HCEC 1CT (cell line): ENCODE measurements around the gene TTLL8.

Experiments
- DNase-seq: peaks from one replicate; pipeline ENCODE4 v3.0.0-alpha.2; 2017

TTLL8 gene

DNA sequence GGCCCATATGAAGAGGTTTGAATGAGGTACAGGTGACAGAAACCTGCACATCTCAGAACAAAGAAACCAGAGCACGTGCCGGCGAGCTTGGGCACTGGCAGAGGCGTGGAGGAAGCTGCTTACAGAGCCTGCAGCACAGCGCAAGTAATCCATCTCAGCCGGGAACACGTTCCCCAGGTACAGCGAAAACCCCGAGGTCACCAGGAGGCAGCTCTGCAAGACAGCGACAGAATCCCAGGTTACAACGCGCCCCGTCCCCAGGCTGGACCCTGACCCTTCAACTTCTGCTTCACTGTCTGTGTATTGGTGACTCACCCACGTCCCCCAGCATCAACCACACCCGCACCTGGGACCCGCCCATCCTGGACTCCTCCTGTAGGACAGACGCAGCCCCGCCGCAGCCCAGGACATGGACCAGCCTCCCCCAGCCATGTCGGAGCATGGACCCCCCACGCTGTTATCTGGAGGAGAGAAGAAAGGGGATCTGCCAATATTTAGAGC is 24.9 kb upstream of the TTLL8 start:
- DNase-seq = no peak

DNA sequence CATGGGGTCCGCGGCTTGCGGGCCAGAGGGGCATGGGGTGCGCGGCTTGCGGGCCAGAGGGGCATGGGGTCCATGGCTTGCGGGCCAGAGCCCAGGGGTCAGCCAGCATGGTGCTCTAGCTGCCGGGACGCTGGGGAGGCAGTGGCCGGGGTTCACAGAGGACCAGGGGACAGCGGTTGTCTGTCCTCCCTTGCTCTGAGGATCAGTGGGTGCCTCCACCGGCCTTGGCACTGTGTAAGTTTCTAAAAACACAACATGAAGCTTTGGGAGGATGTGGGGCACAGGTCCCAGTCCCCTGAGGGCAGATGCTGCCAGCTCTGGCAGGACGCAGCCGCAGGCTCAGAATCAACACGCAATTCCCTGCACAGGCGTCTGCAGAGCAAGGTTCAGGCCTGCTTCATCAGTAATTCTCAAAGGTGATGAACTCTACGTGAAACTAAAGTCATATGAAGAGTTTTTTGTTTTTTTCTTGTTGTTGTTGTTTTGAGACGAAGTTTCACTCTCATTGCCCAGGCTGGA is 24.2 kb upstream of the TTLL8 start:
- no peak for DNase-seq

DNA sequence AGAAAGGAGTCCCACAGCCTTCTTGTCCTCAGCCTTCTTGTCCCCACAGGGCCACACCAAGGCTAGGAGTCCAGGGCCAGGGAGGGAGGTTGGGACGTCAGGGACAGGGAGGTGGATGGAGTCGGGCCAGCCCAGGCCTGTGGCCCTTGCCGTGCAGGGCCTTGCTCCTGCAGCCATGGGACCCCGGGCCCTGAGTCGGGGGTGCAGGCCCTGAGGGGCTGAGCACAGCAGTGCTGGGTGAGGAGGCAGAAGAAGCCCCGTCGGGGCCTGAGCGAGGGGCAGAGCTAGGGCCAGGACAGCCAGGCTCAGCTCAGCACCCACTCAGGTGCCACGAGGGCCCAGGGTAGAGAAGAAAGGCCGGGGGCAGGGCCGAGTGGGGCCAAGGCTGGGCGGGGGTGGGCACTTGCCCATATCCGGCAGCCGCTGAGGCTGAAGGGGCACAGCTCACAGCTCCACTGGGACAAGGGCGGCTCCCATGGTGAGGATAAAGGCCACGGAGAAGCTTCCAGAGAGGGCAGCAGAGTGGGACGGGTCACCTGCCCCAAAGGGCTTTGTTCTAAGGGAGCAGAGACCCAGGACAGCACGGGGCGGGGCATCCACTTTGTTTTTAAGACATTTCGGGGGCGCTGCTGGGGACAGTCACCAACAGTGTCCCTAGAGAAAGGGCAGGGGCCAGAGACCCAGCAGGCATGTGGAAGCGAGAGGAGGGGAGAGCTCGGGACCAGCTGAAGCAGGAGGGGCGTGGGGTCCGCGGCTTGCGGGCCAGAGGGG is 23.5 kb upstream of the TTLL8 start:
- DNase-seq = no peak

DNA sequence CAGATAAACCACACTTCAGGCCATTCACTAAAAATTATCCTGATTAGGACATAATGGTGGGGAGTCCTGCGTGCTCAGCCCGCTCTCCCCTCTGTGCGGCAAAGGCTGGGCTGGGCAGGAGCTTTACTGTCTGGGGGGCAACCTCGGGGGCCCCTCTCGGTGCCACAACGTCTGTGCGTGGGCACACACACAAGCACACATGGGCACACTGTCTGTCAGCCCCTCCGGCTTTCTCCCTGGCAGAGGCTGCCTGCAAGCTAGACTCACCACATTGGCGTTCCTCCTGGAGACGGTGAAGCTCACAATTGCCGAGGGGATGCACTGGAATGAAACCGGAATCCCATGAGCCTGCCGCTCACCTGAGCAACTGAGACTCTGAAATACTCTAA is 22.0 kb upstream of the TTLL8 start:
- DNase-seq = no peak

DNA sequence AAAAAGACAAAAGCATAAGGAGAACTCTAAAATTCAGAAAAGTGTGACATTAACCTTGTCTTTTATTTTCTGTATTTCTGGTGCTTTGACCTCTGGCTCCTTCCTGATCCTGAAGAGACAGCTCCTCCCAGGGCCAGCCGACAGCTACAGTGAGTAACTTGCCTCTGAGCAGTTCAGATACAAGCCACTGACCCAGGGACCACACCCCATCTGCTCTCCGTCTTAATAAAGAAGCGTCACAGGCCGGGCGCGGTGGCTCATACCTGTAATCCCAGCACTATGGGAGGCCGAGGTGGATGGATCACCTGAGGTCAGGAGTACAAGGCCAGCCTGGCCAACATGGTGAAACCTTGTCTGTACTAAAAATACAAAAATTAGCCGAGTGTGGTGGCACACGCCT is 20.7 kb upstream of the TTLL8 start:
- no peak for DNase-seq

DNA sequence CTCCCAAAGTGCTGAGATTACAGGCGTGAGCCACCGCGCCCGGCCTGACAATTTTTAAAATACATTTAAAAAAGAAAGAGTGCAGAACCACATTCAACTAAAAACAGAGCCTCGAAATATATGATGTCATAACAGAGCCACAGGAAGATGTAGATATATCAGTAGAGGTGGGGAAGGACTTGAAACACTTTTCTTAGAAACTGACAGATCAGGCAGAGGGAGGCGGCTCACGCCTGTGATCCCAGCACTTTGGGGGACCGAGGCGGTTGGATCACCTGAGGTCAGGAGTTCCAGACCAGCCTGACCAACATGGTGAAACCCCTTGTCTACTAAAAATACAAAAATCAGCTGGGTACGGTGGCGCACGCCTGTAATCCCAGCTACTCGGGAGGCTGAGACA is 20.1 kb upstream of the TTLL8 start:
- no peak for DNase-seq

DNA sequence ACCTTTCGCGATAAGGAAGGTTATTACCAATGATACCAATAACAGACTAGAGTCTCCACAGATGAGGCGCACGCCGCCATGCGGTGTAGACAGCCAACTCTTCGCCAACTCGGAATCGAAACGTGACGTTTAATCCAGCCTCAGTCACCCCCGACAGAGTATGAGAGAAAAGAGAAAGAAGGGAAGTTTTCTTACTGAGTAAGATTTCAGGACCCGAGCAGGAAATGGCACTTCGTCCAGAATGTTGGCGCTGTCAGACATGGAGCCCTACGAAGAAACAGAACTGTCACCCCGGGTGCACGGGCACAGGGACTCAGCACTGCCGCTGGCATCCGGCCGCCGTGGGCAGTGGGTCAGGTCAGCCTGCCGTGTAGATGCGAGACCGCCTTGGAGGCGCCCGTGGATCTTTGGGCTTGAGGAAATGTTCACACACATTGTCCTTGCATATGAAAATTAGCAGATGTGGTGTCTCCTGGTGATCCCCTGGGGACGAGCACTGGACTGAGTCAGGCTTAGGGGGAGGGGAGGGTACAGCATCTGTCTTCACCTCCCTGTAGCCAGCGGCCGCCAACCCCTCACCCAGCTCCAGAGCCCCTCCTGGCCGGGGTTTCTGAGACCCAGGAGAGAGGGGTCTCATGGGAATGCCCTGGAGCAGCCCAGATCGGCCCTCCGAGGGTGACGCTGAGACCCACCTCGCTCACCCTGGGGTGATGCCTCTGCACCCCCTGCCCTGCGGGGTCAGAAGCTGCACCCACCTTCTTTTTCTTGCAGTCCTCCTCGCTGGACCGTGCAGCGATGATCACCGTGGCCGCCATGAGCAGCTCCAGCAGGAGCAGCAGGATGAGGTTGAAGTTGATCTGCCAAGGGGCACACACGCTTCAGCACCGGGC is 18.8 kb upstream of the TTLL8 start:
- no peak for DNase-seq

DNA sequence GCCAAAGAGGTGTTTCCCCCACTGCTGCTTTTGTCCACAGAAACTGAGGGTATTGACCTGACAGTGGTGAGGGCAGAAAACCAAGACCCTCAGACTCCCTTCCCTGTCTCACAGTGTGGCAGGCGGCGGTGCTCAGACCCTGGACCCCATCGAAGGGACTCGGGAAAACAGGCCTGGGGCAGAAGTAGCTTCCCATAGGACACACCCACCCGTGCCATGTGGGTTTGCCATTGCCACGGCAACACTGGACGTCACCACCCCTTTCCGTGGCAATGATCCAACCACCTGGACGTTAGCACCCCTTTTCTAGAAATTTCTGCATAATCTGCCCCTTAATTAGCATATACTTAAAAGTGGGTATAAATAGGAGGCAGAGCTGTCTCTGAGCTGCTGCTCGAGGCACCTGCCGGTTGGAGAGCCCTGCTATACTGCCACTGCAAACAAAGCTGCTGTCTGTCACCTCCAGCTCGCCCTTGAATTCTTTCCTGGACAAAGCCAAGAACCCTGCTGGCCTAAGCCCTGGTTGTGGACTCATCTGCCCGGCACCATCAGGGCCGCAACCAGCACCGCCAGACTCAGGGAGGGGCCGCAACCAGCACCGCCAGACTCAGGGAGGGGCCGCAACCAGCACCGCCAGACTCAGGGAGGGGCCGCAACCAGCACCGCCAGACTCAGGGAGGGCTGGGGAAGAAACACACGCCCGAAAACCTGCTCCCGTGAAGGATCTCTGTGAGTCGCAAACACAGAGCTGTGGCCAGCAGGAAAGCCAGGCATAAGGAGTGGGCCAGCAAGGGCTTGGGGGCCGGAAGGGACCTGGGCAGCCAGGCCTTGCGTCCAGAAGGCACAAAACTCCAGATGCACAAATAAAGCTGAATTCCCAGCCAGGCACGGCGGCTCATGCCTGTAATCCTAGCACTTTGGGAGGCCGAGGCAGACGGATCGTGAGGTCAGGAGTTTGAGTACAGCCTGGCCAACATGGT is 16.7 kb upstream of the TTLL8 start:
- DNase-seq = no peak

DNA sequence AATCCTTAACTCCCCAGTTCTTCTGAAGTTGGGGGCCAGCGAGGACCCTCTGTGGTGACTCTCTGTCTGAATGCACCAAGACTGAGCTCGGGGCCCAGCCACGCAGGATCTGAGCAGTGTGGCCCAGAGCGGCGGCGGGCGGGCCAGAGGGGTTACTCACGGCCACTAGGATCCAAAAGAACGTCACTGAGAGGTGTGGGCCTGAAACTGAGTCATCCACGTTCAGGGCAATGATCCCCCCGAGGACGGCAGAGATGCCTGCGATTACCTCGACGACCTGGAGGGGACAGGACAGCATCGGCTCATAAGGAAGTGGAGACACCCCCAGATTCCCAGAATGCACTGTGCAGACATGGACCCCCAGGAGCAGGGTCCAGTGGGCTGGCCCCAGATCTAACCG is 16.0 kb upstream of the TTLL8 start:
- DNase-seq = no peak

DNA sequence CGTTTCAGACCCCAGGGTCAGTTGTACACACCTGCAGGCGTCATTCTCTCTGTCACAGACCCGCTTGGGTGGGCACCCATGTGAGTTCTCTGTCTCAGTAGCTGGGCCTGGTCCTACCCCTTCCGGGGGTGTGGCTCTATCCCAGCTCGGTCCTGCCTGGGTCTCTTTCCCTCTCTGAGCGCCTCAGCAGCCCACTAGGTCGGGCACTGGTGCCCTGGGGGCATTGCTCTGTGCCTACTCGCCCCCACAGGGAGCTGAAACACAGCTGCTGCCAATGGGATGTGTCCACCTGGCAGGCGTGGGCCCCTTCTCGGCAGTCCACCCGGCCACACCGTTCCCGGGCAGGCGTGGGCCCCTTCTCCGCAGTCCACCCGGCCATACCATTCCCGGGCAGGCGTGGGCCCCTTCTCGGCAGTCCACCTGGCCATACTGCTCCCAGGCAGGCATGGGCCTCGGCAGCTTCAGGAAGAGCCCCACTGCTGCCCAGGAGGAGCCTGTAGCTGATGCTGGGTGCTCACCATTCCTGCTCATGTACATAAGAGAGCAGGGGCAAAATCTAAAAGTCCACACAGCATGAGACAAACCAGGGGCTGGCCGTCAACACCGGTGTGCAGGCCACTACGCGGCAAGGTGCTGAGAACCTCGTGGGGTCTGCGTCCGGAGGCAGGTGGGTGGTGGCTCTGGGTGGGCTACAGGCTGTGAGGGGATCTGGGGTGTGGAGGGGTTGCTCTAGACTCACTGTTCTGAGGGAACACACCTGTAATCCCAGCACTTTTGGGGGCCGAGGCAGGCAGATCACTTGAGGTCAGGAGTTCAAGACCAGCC is 14.8 kb upstream of the TTLL8 start:
- DNase-seq = no peak

DNA sequence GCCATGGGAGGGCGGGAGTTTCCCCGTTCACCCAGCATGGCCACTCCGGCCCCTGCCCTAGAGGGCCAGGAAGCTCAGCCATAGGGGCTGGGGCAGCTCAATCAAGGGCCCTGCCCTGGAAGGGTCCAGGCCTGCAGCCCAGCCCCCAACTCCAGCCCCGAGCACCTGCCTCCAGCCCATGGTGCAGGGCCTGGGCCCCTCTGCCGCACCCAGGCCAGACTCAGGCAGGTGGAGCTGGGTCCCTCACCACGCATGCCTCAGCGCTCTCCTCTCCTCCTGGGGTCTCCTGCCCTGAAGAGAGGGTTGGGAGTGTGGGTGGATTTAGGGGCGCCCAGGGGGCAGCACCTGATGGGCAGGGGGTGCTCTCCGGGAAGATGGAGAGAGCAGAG is 14.1 kb upstream of the TTLL8 start:
- no peak for DNase-seq

DNA sequence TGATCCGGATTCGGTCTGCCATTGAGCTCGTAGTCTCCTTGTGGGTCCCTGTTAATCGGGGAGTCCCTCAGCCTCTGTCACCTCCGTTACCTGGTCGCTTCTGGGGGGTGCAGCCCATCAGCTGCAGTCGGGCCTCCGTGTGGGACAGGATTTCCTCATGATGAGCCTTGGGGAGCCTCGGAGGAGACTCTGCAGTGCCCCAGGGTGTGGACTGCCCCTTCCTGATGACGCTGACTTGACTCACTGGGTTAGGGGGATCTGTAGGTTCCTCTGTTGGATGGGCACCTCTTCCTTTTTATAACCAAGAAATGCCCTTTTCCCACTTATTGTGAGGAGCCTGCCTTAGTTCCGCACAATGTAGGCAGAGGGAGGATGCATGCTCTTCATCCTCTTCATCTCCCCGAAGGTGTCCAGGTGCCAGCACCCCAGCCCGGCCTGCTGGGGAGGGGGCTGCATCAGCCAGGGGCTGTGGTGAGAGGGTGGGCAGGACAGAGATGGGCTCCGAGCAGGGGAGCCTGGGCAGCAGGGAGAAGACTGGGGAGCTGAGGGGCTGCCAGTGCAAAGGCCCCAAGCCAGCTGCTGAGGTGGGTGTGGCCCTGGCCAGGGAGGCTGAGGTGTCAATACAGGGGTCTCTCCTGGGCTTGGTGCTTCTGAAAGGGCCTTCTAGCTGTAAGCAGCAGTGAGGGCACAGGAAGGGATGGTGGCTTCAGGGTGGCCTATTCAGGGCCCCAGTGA is 13.5 kb upstream of the TTLL8 start:
- no peak for DNase-seq

DNA sequence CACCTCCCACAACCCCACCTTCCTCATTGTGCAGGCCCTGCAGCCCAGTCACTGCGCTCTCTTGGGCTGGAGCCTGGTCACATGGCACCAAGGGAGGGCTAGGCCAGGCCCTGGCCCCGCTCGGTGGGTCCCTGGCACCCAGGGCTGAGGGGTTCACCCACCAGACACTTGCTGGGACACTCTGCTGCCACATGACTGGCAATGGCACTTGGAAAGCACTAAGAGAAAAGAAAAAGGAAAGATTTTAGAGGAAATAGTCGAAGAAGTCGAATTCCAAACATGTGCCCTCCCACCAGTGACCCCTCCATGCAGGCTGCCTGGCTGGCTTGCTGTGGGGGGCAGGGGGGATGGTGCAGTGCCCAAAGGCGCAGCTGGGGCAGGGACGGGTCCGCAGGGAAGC is 12.3 kb upstream of the TTLL8 start:
- no peak for DNase-seq

DNA sequence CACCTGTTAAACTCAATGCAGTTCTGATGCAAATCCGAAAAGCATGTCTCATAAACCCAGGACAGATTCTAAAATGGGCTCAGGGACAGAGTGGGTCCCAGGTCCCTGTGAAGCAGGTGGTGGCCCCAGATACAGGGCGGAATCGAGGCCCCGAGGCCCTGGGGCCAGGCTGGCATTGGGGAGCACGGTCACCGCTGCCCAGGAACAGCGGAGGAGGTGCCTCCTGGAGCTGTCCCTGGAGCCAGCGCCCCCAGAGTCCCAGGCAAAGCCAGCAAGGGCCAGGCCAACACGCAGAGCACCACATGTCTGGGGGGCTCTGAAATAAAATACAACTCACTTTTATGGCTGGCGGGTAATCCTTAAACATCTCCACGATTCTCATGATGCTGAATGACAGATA is 10.0 kb upstream of the TTLL8 start:
- no peak for DNase-seq

DNA sequence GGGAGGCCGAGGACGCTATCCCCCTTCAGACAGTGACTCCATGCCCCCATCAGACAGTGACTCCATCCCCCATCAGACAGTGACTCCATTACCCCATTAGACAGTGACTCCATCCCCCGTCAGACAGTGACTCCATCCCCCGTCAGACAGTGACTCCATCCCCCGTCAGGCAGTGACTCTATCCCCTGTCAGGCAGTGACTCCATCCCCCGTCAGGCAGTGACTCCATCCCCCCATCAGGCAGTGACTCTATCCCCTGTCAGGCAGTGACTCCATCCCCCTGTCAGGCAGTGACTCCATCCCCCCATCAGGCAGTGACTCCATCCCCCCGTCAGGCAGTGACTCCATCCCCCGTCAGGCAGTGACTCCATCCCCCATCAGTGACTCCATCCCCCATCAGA is 9.1 kb upstream of the TTLL8 start:
- DNase-seq = no peak

DNA sequence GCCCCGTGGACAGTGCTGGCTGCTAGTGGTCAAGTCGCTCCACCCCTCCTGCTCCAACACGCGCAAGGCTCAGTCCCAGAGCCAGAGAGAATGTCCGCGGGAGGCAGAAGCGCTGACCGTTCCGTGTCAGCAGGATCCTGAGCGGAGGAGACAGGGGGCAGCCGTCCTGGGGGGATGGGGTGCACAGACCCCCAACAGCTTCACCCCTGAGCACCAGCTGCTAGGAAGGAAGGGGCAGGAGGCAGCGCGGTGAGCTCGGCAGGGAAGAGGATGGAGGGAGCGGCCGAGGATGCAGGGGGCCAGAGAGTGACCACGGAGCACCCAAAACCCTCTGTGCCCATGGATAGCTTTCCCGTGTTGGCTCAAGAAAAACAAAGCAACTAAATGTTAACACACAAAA is 6.4 kb upstream of the TTLL8 start:
- DNase-seq = no peak

DNA sequence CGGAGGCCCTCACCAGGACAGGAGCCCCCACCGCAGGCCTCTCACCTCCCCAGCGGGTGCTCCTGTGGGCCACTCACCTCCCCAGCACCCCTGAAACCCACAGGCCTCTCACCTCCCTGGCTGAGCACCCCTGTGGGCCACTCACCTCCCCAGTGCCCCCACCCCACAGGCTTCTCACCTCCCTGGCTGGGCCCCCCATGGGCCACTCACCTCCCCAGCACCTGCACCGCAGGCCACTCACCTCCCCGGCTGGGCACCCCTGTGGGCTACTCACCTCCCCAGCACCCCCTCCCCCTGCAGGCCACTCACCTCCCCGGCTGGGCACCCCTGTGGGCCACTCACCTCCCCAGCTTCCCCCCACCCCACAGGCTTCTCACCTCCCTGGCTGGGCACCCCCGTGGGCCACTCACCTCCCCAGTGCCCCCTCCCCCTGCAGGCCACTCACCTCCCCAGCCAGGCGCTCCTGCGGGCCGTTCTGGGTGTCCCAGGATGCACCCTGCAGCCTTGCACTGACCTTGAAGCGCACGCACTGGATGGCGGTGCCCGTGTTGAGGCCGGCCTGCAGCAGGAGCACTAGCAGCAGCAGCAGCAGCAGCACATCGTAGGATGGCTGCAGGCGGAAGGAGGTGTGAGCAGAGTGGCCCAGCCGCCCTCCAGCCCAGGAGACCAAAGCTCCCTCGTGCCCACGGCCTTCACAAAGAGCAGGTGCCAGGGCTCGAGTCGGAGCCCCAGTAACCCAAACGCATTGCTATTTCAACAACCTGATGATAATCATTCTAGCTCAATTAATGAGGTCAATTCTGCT is 5.7 kb upstream of the TTLL8 start:
- DNase-seq = no peak

DNA sequence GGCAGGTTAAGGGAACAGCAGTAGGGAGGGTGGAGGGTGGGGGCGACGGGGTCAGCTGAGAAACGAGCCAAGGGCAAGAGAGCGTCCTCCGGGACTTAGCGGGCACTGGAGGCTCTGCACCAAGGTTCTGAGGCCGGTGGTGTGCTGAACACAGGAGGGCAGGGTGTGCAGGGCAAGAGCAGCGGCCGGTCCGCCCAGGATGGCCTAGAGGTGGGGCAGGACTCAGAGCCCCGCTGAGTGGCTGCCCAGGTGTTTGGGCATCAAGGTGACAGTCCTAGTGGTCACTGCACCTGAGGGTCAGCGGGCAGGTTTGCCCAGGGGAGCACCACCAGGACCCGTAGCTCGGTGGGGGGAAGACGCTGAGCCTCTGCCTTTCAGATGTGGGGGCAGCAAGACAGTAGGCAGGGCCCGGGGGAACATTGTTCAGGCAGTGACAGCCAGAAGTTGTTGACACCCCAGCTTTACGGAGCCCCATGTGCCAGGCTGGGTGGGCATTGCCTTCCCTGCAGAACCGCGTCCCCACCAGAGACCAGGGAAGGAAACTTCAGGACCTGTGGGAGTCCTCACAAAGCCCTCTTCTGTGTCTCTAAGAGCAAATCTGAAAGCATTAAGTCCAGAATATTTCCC is 4.5 kb upstream of the TTLL8 start:
- DNase-seq = no peak

DNA sequence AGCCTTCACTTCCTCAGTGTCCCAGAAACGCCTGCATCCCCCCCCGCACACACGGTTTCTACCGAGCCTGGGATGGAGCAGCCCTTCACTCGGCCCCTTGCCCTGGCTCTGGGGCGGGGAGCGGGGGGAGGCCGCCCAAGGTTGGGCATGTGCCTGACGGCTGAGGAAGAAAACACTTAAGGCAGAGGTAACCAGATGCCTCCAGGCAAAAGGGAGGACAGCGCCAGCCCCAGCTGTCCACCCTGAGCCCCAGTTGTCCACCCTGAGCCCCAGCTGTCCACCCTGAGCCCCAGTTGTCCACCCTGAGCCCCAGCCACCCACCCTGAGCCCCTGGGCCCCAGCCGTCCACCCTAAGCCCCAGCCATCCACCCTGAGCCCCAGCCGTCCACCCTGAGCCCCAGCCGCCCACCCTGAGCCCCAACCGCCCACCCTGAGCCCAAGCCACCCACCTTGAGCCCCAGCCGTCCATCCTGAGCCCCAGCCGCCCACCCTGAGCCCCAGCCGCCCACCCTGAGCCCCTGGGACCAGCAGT is 3.8 kb upstream of the TTLL8 start:
- DNase-seq = no peak
